Suprapubic skin (tissue), 4 donors: Measurements from ENCODE around the gene ARL6IP1. TPM values are rescaled to one million over a fixed set of nuclear protein-coding genes. Genes with fewer than 3 reads are reported as not detected.
"Not testable (repeated sequence)": the region's sequence is repeated elsewhere in the genome, so short reads cannot be mapped to it uniquely, and the experiment has no call there.

Experiments used
- DNase-seq, 2 donors: peaks; one replicate each; pipeline ENCODE4 v3.0.0-alpha.2; 2019; ENCODE audit warnings: low spot score in 2 of 2
- H3K27ac ChIP-seq: fragments of 200-600 bp; sonication (generic); one replicate; pipeline ENCODE4 v1.5.1; 2019
- H3K27me3 ChIP-seq: fragments of 200-600 bp; sonication (generic); one replicate; pipeline ENCODE4 v1.5.1; 2019
- H3K36me3 ChIP-seq: fragments of 200-600 bp; sonication (generic); one replicate; pipeline ENCODE4 v1.5.1; 2019
- H3K4me1 ChIP-seq: fragments of 200-600 bp; sonication (generic); one replicate; pipeline ENCODE4 v1.5.1; 2019
- H3K4me3 ChIP-seq: fragments of 200-600 bp; sonication (generic); one replicate; pipeline ENCODE4 v1.5.1; 2019; ENCODE audit warnings: mild to moderate bottlenecking
- H3K9me3 ChIP-seq: fragments of 200-600 bp; sonication (generic); one replicate; pipeline ENCODE4 v1.5.1; 2019
- WGBS: methylation state at CpG from one replicate; pipeline ENCODE4 v1.1.5; 2018; 5-methylcytosine and 5-hydroxymethylcytosine counted together
- total RNA-seq, 4 donors: library from RNA; depleted of rRNA; stranded (reverse); fragments of >200 nt; gene quantifications; one replicate each; pipeline ENCODE4 v1.1.0, GENCODE V29; 2016
- TF ChIP-seq, protein P1 (sequence below), 2 donors: fragments of 200-600 bp in 1 of 2; fragments of 450-650 bp in 1 of 2; sonication (generic) in 1 of 2; IDR thresholded peaks; one replicate each; pipeline ENCODE4 v1.5.1; 2016 to 2019; ENCODE audit warnings: antibody characterized with exemption in 2 of 2, mild to moderate bottlenecking in 1 of 2, moderate library complexity in 1 of 2

Gene ARL6IP1
- total RNA-seq, 4 donors from 2014 or later, result 94.1 to 165 (median 124) TPM

DNA sequence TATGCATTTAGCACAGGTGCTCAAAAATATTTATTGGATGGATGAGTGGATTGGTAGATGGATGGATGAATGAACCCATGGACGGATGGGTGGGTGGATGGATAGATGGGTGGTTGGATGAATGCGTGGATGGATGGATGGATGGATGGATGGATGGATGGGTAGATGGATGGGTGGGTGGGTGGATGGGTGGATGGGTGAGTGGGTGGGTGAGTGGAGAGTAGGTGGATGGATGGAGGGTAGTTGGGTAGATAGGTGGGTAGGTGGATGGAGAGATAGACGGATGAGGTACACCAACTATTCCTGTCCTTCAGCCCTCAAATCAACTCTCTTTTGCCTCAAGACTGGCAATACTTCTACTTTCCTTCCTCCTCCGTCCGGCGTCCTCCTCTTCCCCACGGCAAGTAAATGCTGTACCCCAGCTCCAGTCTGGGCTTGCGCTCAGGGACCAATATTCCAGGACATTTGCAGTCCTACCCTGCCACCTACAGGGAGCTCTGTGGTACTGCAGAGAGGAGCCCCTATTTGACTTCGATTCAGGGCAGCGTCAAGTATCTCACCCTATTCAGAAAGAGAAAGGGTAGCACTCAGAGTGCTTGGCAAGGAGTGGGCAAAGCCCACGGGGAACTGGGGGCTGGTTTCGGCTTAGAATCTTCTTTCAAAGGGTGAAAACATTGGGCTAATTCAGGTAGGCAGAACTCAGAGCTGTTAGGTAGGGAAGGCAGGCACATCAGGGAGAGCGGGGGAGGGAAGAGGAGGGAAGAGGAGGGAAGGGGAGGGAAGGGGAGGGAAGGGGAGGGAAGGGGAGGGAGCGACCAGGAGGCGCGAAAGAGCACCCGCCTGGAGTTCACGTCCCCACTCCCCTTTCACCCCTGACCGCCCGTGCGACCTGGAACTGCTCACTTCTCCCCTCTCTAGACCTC lies 41.5 kb downstream of the ARL6IP1 start:
- not testable (repeated sequence) for H3K36me3 ChIP-seq, DNase-seq, H3K4me1 ChIP-seq, H3K4me3 ChIP-seq, H3K9me3 ChIP-seq, H3K27ac ChIP-seq, H3K27me3 ChIP-seq
- TF ChIP-seq, protein P1, sequence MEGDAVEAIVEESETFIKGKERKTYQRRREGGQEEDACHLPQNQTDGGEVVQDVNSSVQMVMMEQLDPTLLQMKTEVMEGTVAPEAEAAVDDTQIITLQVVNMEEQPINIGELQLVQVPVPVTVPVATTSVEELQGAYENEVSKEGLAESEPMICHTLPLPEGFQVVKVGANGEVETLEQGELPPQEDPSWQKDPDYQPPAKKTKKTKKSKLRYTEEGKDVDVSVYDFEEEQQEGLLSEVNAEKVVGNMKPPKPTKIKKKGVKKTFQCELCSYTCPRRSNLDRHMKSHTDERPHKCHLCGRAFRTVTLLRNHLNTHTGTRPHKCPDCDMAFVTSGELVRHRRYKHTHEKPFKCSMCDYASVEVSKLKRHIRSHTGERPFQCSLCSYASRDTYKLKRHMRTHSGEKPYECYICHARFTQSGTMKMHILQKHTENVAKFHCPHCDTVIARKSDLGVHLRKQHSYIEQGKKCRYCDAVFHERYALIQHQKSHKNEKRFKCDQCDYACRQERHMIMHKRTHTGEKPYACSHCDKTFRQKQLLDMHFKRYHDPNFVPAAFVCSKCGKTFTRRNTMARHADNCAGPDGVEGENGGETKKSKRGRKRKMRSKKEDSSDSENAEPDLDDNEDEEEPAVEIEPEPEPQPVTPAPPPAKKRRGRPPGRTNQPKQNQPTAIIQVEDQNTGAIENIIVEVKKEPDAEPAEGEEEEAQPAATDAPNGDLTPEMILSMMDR (IDR thresholded peaks at IDR 0.05), result peak; percentile 32 to 64
- WGBS, result 27% methylated on average over 18 of the region's 21 CpGs

DNA sequence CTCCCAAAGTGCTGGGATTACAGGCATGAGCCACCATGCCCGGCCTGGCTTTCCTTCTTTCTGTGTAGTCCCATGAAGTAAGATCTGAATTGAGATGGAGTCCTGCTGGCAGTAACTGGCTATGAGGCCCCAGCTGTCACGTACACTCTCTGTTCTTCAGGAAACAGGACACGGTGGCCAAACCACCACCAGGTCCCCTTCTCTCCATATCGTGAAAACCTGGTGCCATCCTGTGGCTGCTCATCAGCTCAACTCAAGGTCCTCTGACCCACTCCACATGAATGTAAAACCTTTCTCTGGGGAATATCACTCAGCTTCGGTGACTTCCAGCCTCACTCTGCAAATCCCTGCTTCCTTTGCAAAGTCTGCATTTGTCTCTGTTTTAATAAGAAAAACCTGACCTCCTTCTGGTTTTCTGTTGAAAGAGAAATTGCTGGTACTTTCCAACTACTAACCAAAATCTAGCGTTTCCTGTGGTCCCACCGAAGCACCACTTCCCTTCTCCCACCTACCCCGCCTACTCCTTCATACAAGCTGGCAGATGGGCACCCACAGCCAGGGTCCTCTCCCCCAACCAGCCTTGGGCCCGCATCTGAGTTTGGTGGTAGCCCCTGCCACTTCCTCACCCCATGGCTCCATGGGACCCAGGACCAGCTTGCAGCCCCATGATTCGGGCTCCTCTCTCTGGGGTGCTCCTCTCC lies 43.2 kb downstream of the ARL6IP1 start:
- not testable (repeated sequence) for H3K27ac ChIP-seq, H3K4me3 ChIP-seq, H3K36me3 ChIP-seq, H3K9me3 ChIP-seq, H3K4me1 ChIP-seq, H3K27me3 ChIP-seq, DNase-seq
- no CpG with 5 or more reads among the region's 10 CpGs for WGBS

DNA sequence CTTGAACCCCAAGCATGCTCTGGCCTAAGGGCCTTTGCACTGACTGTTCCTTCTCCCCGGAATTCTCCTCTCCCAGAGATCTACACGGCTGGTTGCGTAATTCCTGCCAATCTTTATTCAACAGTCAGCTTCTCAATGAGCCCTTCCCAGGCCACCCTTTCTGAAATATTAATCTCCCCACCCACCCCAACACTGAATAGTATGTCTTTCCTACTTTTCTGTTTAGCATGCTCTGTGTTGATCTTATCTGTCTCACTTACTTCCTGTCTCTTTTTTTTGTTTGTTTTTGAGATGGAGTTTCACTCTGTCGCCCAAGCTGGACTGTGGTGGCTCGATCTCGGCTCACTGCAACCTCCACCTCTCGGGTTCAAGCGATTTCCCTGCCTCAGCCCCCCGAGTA lies 44.7 kb downstream of the ARL6IP1 start:
- not testable (repeated sequence) for H3K27ac ChIP-seq, H3K36me3 ChIP-seq, H3K4me1 ChIP-seq, H3K9me3 ChIP-seq, H3K4me3 ChIP-seq, H3K27me3 ChIP-seq, DNase-seq
- WGBS, result 77% methylated on average over 9 of the region's 9 CpGs

DNA sequence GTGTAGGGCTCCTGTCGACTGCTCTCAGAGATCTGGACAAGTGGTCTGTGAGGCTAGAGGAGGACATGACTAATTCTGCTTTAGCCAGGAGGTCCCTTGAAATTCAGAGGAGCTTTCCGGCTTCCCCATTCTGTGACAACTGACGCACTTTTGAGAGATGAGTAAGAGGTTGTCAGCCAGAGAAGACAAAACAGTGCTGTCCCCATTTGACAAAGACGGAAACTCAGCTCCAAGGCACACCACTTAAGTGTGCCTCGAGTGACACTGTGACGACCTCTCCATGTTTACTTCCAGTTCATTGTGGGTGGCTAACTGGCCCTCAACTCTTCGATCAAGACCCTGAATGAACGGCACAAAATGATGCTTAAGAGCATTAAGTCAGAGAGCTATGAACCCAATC lies 58.5 kb downstream of the ARL6IP1 start:
- not testable (repeated sequence) for H3K27me3 ChIP-seq, H3K4me1 ChIP-seq, H3K36me3 ChIP-seq, H3K27ac ChIP-seq, DNase-seq, H3K9me3 ChIP-seq, H3K4me3 ChIP-seq
- WGBS, result no CpG with 5 or more reads among the region's 8 CpGs

Other genes starting within 250 kb of the ARL6IP1 start
- gene NOMO2, start 239.5 kb downstream of the ARL6IP1 start, total RNA-seq, result 10 to 100 TPM; 48.3 to 66.5 (median 58.8) TPM
- 1,000 to 10,000 TPM in 3 of 4 donors, 100 to 1,000 TPM in 1; 871 to 2,360 (median 1,711) TPM for gene RPS15A, start 11.2 kb downstream of the ARL6IP1 start, total RNA-seq
- gene SMG1, start 124.9 kb upstream of the ARL6IP1 start, total RNA-seq, result 100 to 1,000 TPM; 132 to 446 (median 158) TPM
- gene TMC7, start 182.4 kb upstream of the ARL6IP1 start, total RNA-seq, result 1 to 10 TPM in 2 of 4 donors, under 1 TPM in 2; 0.52 to 2.7 (median 1.6) TPM